HG03064 (cell line): ENCODE results near the gene MYPOP.
"Not testable (repeated sequence)": the region's sequence is repeated elsewhere in the genome, so short reads cannot be mapped to it uniquely, and the experiment has no call there.

Experiments used
- ATAC-seq: cut with Tn5 transposase; IDR thresholded peaks from one replicate; pipeline ENCODE4 v1.9.1; 2021; ENCODE audit warnings: low read depth; ENCODE audit not compliant: unreplicated experiment

The MYPOP gene

DNA sequence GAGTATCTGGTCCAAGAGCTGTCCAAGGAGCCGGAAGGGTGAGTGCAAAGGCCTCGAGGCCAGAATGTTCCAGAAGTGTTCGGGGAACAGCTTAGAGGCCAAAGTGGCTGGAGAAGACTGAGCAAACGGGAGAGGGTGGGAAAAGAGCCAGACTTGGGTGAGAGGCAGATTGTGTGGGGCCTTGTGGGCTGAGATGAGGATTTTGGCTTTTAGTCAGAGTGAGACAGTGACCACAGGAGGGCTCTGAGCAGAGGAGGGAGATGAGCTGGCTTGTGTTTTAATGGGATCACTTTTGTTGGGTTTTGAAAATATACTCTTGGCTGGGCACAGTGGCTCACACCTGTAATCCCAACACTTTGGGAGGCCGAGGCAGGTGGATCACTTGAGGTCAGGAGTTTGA is 6.5 kb upstream of the MYPOP start:
- ATAC-seq, result no peak

DNA sequence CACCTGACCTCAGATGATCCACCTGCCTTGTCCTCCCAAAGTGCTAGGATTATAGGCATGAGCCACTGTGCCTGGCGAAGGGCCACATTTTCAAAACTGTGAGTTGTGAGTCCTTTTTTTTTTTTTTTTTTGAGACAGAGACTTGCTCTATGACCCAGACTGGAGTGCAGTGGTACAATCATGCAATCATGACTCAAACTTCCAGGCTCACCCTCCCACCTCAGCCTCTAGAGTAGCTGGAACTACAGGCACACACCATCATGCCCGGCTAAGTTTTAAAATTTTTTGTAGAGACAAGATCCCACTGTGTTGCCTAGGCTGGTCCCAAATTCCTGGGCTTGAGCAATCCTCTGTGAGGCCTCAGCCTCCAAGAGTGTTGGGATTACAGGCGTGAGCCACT is 3.8 kb upstream of the MYPOP start:
- no peak for ATAC-seq

DNA sequence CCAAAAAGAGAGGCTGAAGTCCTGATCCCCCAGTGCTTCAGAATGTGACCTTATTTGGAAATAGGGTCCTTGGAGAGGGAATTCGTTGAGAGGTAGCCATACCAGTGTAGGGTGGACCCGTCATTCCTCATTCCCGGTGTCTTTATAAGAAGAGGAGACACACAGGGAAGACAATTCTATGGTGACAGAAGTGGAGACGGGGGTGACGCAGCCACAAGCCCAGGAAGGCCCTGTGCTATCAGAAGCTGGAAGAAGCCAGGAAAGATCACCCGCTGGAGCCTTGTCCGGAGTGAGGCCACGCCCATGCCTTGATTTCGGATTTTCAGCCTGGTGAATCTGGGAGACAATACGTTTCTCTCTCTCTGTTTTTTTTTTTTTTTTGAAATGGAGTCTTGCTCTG is 2.6 kb upstream of the MYPOP start:
- no peak for ATAC-seq

DNA sequence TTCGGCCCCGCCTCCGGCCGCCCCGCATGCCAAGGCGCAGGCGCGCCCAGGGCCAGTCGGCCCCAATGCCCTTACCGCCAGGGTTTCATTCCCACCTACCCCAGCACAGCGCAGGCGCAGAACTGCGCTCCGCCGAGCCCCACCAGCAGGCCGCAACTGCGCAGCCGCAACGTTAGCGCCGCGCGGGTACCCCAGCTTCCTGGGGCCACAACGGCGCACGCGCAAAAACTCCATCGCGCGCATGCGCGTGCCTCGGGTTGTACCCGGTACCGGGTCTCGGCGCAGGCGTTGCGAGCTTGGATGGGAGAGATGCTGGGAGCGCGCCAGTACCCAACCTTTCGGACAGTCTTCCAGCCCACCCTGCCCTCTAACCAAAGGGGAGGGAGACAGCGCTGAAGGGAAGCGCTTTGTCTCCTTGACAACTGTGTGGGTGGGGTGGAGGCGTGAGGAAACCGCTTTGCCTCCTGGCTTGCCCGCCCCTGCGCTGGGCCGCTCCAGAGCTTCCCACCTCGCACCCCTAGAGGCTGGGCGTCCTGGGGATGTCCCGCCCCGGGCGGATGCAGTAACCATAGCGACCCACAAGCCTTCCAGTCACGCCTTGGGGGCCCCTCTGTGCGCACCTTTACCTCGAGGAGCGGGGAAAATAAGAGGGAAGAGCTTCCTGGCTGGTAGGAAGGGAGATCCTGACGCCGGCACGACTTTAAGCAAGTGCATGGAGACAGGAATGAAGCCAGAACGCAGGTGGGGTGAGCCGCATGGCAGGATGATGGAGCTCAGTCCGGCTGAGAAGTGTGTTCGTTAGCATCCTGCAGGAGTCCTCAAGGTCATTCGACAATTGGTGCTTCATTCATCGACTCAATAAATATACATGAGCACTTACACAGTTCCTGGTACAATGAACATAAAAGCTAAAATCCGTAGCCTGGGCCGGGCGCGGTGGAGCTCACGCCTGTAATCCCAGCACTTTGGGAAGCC is 525 bp upstream of the MYPOP start:
- peak; percentile 83 for ATAC-seq

DNA sequence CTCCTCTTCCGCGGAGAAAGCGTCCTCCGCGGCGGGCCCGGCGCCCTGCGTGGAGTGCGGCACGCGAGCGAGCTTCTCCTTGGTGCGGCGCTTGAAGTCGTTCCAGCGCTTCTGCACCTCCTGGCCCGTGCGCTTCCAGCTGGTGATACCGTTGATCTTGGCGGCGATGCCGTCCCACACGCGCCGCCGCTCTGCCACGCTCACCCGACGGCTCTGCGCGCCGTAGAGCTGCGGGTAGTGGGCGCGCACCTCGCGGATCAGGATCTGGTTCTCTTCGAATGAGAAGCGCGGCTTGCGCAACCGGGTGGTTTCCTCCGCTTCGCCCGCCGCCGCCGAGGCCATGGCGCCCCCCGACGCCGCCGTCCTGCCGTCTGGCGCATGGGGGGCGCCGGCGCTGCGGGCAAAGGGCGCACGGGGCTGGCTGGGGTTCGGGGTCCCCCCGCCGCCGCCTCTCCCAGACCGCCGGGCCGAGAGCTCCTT is 941 bp downstream of the MYPOP start:
- ATAC-seq, result no peak

DNA sequence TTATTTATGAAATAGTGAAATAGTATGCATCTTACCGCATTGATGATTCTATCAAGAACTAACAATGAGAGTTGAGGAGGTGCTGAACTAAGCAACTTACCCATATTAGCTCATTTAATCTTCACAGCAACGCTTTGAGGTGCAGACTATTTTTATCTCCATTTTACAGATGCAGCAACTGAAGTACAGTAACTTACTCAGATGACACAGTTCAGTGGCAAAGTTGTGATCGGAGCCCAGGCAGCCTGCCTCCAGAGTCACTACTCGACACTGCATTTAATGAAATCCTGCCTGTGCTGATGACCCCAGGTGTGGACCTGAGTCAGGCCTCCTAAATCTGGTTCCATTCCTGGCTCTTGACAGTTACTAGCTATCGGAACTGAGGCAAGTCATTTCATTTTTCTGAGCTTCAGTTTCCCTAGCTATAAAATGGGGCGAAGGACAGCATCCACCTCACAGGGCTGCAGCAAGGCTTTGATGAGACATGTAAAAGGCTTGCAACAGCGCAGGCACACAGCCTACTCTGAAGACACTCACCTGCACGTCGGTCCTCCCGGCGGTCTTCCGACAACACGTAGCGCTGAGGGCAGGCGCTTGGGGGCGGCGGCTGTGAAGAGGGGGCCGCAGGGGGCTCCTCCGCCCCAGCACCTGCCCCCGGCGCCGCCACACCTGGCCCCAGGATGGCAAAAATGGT is 1.5 kb downstream of the MYPOP start:
- no peak for ATAC-seq

DNA sequence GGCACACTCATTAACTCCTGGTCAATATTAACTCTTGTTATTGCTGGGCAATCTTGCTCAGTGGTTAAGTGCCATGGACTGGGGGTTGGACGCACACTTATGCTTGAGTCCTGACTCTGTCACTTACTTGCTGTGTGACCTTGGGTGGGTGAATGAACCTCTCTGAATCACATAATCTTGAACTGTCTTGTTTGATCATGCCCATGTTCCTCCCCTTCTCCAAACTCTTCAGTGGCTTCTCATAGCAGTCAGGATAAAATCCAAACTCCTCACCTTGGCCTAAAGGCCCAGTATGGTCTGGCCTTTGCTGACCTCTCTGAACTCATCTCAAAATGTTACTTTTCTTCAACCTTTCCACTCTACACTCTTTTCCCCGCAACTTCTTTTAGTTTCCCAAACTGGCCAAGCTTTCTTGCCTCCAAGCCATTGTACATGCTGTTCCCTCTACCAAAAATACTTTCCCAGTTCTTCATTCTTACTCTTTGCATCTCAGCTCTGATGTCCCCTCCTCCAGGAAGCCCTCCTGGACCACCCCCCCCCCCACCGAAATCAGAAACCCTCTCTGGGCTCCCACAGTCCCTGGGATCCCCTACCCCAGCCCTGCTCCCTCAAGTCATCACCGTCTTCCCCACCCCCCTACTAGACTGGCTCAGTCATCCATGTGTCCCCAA is 2.4 kb downstream of the MYPOP start:
- ATAC-seq, result no peak

DNA sequence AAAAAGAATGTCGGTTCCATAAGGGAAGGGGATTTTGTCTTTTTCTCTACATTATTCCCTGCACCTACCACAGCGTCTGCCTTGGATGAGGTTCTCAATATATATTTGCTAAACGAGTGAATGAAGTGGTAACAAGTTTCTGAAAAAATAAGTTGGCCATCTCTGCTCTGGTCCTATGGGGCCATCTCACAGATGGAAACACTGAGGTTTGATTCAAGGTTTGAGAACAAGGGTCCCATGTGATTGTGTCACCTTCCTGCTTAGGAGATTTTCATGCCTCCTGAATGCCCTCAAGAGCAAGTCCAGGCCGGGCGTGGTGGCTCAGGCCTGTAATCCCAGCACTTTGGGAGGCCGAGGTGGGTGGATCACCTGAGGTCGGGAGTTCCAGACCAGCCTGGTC is 3.2 kb downstream of the MYPOP start:
- ATAC-seq, result no peak

DNA sequence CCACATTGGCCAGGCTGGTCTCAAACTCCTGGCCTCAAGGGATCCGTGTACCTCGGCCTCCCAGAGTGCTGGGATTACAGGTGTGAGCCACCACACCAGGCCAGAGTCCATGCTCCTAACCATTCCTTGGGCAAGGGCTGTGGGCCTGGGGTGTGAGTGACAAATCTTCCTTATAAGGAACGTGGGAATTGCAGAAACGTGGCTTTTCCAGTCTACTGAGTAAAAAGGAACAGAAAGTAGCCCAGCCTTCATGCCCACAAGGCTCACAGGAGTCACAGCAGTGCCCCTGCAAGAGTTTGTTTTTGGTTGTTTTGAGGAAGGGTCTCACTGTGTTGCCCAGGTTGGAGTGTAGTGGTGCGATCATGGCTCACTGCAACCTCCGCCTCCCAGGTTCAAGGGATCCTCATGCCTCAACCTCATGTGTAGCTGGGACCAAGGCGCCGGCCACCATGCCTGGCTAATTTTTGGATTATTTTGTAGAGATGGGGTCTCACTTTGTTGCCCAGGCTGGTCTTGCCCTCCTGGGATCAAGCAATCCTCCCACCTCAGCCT is 5.1 kb downstream of the MYPOP start:
- ATAC-seq, result no peak

DNA sequence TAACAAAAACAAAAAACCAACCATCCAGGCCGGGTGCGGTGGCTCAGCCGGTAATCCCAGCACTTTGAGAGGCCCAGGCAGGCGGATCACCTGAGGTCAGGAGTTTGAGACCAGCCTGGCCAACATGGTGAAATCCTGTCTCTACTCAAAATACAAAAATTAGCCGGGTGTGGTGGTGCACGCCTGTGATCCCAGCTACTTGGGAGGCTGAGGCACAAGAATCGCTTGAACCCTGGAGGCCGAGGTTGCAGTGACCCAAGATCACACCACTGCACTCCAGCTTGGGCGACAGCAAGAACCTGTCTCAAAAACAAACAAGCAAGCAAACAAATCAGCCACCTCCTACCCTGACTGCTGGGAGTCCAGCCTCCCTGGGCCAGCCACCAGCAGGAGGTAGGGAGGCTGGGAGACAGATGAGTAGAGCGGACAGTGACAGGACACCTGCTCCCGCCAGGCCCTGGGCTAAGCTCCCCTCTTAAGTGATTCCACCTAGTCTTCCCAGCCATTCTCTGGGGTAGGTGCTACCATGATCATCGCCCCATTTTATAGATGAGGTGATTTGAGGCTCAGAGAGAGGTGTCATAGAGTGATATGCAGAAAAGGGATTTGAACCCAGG is 6.3 kb downstream of the MYPOP start:
- not testable (repeated sequence) for ATAC-seq

DNA sequence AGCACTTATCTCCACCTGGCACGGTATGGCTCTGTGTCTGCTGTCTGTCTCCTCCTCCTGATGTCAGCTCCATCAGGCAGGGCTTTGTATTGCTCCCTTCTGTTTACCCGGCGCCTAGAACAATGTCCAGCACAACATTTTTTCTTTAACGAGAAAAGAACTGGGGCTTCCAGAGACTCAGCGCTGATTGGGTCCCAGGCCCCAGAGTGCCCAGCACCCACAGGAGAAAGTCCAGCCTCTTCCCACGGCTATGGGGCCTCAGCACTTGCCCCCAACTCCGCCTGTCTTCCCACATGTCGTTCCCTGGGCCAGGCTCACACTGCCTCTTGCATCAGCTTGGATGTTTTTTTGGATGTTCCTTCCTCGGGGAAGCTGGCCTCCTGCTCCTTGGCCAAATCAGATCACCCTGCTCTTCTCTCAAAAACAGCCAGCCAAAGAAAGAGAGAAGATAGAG is 6.9 kb downstream of the MYPOP start:
- ATAC-seq, result no peak

DNA sequence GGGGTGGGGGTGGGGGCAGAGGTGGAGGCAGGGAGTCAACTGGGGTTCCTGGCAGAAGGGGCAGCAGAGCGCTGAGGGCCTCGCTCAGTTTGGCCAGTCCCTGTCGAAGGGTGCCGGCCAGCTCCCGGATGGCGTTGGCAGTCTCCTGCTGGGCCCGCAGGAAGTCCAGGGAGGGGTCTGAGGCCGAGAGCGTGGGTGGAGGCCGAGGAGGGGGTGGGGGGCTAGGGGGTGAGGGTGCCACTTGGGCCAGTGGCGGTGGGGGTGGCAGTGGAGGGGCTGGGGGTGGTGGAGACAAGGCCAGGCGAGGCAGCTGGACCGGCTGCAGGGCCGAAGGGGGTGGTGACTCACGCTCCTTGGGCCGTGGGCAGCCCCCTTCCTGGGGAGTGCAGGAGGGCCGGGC is 11.5 kb downstream of the MYPOP start:
- ATAC-seq, result no peak

DNA sequence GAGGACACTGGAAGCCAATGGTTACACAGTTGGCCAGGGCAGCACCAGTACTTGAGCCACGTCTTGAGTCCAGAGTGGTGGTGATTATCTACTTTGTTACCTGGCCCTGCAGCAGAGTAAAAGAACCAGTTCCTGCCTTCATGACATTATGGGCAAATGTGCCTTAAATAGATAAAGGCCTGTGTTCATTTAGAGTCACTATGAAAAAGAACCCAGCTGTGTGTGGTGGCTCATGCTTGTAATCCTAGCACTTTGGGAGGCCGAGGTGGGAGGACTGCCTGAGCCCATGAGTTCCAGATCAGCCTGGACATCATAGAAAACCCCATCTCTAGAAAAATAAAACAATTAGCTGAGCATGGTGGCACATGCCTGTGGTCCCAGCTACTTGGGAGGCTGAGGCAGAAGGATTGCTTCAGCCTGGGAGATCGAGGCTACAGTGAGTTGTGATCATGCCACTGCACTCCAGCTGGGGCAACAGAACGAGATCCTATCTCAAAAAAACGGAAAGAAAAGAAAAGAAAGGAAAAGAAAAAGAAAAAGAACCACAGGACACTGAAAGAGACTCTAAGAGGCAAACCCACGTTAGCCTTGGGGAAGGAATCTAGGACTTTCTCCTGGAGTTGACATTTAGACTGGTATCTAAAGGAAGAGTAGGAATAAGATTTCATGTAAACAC is 13.1 kb downstream of the MYPOP start:
- no peak for ATAC-seq

DNA sequence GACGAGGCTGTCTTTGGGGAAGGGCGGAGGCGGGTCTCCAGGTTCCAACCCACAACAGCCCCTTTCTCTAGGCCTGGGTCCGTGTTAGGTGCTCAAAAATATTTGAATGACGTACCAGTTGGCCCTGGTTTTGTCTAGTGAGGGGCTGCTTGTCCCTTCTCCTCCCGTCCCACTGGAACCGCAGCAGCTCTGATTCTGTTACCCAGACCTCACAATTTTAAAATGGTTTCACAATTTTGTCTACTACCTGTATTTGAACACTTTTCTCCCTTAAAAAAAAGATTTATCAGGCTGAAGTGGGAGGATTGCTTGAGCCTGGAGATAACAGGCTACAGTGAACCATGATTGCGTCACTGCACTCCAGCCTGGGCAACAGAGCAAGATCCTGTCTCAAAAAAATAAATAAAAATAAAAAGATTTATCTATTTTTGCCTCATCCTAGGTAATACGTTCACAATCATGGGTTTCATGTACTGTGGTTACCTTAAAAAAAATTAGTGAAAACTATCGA is 15.2 kb downstream of the MYPOP start:
- ATAC-seq, result no peak

DNA sequence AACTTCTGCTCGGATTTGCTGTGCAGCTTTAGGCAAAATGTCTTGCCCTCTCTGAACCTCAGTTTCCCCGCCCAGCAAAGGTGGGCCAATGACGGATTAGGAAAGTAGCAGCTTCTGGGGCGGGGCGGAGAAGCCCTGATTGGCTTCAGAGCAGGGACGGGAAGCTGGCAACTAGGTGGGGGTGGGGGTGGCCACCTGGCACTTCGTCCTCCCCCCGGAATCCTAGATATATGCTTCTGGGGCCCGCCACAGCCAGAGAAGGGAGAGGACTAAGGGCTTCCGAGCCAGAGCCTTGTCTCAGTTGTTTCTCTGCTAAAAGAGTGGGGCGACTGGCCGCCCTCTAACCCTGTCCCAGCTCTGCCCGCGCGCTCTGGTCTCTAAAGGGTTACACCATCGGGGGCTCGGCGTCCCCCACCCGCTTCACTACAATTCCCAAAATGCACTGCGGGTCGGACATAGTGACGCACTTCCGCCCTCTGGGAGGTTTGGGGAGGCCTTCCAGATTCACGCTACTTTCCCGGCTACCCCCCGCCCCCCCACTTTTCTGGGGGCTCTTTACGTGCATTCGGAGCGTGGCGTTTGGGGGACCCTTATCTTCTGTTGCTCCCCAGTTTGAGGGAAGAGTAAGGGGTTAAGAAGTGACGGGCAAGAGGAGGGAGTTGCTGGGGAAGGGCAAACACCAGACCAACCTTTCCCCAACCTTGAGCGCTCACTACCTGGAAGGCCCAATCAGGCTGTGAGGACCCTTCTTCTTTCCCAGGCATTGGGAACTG is 15.8 kb downstream of the MYPOP start:
- no peak for ATAC-seq

DNA sequence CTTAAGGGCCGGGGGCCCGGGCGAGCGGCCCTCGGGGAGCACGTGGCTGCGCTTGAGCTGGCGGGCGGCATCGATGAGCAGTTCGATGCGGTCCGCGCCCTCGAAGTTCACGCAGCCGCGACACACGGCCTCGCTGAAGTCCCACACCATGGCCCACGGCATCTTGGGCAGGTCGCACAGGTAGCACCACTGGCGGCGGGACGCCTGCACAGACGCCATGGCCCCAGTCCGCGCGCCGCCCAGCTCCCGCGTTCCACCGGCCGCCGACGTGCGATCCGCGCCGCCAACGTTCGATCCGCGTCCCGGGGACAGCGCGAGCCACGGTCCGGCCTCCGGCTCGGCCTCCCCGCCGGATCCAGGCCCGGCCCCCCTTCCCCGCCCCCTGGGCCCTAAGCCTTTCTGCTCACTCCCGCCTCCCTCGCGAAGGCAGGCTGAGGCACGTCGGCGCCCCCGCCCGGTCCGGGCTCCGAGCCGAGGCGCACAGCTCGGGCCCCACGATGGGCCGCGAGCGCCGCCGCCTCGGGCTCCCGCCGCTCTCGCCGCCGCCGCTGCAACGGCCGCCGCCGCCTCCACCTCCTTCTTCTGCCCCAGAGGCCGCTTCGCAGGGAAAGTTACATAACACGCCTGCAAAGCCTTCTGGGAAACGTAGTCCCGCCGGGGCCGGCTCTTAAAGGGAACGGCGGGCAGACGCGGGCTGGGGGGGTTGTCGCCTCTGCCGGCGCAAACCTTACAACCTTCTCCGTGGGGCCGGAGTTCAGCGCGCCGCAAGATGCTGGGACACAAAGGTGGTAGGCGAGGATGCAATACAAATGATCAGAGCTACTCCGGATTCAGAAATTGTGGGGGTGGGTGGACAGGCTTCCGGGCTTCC is 16.6 kb downstream of the MYPOP start, which contains the start of gene IRF2BP1:
Gene IRF2BP1, minus strand, starts transcription at position 586 of the 871 bp plus-strand sequence. Its CDS starts 367 bp downstream, at position 219.
- no peak for ATAC-seq

DNA sequence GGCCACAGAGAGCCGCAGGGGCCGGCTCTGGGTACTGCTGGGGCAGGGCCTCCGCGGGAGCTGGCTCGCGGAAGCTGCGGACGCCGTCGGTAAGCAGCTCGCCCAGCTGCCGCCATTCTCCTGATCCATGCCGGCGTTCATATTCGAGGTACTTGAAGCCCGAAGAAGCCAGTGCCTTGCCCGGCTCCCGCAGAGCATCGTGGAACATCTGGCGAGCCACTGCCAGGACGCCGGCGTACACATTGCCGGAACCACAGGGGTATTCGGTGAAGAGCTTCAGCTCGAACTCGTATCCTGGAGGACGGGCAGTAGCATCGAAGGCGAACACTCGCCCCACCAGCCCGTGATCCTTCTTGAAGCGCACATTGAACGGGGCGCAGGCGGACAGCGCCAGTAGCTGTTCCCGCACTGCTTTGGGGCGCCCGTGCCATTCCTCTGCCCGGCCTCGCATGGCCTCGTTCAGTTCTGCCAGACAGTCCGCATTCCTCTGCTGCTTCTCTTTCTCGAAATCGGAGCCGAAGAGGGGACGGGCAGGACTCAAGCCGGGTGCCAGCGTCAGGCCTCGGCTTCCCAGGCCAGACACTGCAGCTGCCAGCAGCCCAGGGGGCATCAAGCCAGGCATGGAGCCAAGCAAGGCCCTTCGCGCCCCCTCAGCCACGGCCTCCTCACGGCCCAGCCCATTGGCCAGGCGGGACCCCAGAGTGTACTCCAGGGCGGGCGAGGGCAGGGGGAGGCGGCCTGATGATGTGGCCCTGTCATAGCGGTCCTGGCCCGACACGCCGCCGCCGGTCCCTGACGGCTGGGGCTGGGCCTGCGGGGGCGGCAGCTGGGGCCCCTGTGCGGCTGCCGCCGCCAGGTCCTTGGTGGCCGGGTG is 17.5 kb downstream of the MYPOP start:
- no peak for ATAC-seq
